Keratinocyte (primary cell): ENCODE results near the gene RRP8. TPM values are rescaled to one million over a fixed set of nuclear protein-coding genes. Genes with fewer than 3 reads are reported as not detected.

Experiments
- DNase-seq: peaks from one replicate; pipeline ENCODE4 v3.0.0-alpha.2; 2011; ENCODE audit warnings: low read depth, missing footprints, low spot score
- FAIRE-seq: peaks from 2 replicates; lab custom pipeline; 2011; peaks lifted over from hg19 to GRCh38; lab: Jason Lieb, UNC
- H2AFZ ChIP-seq: 2 replicates; pipeline ENCODE4 v1.6.0; 2012; ENCODE audit warnings: low read length, control low read depth, inconsistent platforms; ENCODE audit not compliant: control insufficient read depth
- H3K27ac ChIP-seq: 2 replicates; pipeline ENCODE4 v1.5.1; 2011; ENCODE audit warnings: low read length; ENCODE audit not compliant: control insufficient read depth, insufficient read depth
- H3K27me3 ChIP-seq: 3 replicates; pipeline ENCODE4 v1.6.0; 2011; ENCODE audit warnings: low read length; ENCODE audit not compliant: control insufficient read depth, insufficient read depth; ENCODE audit errors: extremely low read depth
- H3K36me3 ChIP-seq, 2 experiments: 2 replicates in 1 of 2; 3 replicates in 1 of 2; pipeline ENCODE4 v1.5.1; 2011; ENCODE audit warnings: low read length in 2 of 2, mild to moderate bottlenecking in 1 of 2; ENCODE audit not compliant: control insufficient read depth in 2 of 2, insufficient read depth in 2 of 2; ENCODE audit errors: extremely low read depth in 1 of 2
- H3K4me1 ChIP-seq: 3 replicates; pipeline ENCODE4 v1.5.1; 2011; ENCODE audit warnings: low read length; ENCODE audit not compliant: control insufficient read depth, insufficient read depth; ENCODE audit errors: extremely low read depth
- H3K4me2 ChIP-seq: 3 replicates; pipeline ENCODE4 v1.6.0; 2011; ENCODE audit warnings: low read depth, low read length; ENCODE audit not compliant: control insufficient read depth, insufficient read depth; ENCODE audit errors: extremely low read depth
- H3K4me3 ChIP-seq, 3 experiments: fragments of 200-600 bp in 1 of 3; sonication (generic) in 1 of 3; 2 replicates in 2 of 3; 3 replicates in 1 of 3; pipeline ENCODE4 v1.5.1; 2011 to 2016; ENCODE audit warnings: low read length in 3 of 3, mild to moderate bottlenecking in 3 of 3, control low read depth in 2 of 3, inconsistent platforms in 1 of 3, low read depth in 1 of 3, mixed read lengths in 1 of 3, mixed run types in 1 of 3, moderate library complexity in 1 of 3; ENCODE audit not compliant: control insufficient read depth in 2 of 3, insufficient read depth in 2 of 3; ENCODE audit errors: extremely low read depth in 1 of 3
- H3K79me2 ChIP-seq: 2 replicates; pipeline ENCODE4 v1.6.0; 2012; ENCODE audit warnings: low read length; ENCODE audit not compliant: control insufficient read depth, insufficient read depth
- H3K9ac ChIP-seq: 3 replicates; pipeline ENCODE4 v1.6.0; 2011; ENCODE audit warnings: low read length; ENCODE audit not compliant: control insufficient read depth, insufficient read depth; ENCODE audit errors: extremely low read depth
- H3K9me1 ChIP-seq: 3 replicates; pipeline ENCODE4 v1.6.0; 2011; ENCODE audit warnings: low read length; ENCODE audit not compliant: control insufficient read depth, insufficient read depth; ENCODE audit errors: extremely low read depth
- H3K9me3 ChIP-seq: 2 replicates; pipeline ENCODE4 v1.5.1; 2012; ENCODE audit warnings: low read depth, low read length; ENCODE audit not compliant: control insufficient read depth
- H4K20me1 ChIP-seq: 3 replicates; pipeline ENCODE4 v1.6.0; 2011; ENCODE audit warnings: low read length; ENCODE audit not compliant: control insufficient read depth, insufficient read depth; ENCODE audit errors: extremely low read depth
- CTCF ChIP-seq, 3 experiments: IDR thresholded peaks in 1 of 3; conservative IDR thresholded peaks in 1 of 3; optimal IDR thresholded peaks in 1 of 3; 2 replicates in 2 of 3; 3 replicates in 1 of 3; pipeline versions ENCODE3 to v1.5.1; 2011; ENCODE audit warnings: low read length in 3 of 3, mild to moderate bottlenecking in 3 of 3, moderate library complexity in 2 of 3, control low read depth in 1 of 3, inconsistent platforms in 1 of 3; ENCODE audit not compliant: insufficient read depth in 2 of 3; ENCODE audit errors: extremely low read depth in 1 of 3
- EZH2 ChIP-seq: IDR thresholded peaks from one replicate; pipeline ENCODE4 v1.6.1; 2012; ENCODE audit warnings: inconsistent platforms, mild to moderate bottlenecking, low read length, moderate library complexity
- dilution Hi-C: fragments of 300-500 bp; cut with MboI; formaldehyde crosslinking; loops from one replicate; pipeline ENCODE4 v1.7.0; 2020; ENCODE audit warnings: low sequenced_read_pairs; ENCODE audit not compliant: extremely low pct_ligation_motif_present
- polyA plus RNA-seq, 5 experiments: library from polyadenylated mRNA; depleted of rRNA in 3 of 5; stranded (reverse) in 3 of 5; stranded (forward) in 1 of 5; unstranded in 1 of 5; fragments of >200 nt; gene quantifications; 1 replicate in 1 of 5; 2 replicates in 3 of 5; 3 replicates in 1 of 5; pipeline versions ENCODE4 v1.2.1 to v1.2.3, GENCODE V29; 2011 to 2012; ENCODE audit warnings: missing spikeins in 2 of 5, low read depth in 1 of 5, low replicate concordance in 1 of 5

Gene RRP8
- polyA plus RNA-seq, 1 donor (not counting 4 experiments of a cell fraction or from before 2014, with no cell fraction given) = 15.0 TPM

- H3K36me3 ChIP-seq = peaks cover 2 to 8% of the 10 kb centered on the region in 2 experiments
- H3K9ac ChIP-seq = no peak overlapping the region
- H3K4me2 ChIP-seq = no peak overlapping the region
- H4K20me1 ChIP-seq = no peaks in the 10 kb centered on the region
- no peaks in the 10 kb centered on the region for H3K9me1 ChIP-seq
- H3K27ac ChIP-seq = no peak overlapping the region
- dilution Hi-C loops = no loop called here
- FAIRE-seq = no peak
- TF ChIP-seq EZH2 = no peak
- TF ChIP-seq CTCF (optimal IDR thresholded peaks at IDR 0.05 in 1 of 3, IDR thresholded peaks at IDR 0.05 in 1 of 3, conservative IDR thresholded peaks at IDR 0.05 in 1 of 3; ENCODE audit: extremely low read depth in 1 of 3, insufficient read depth in 2 of 3, low read length in 3 of 3) = no peak
- H3K9me3 ChIP-seq = no peaks in the 10 kb centered on the region
- no peaks in the 10 kb centered on the region for H3K79me2 ChIP-seq
- no peak overlapping the region for H3K4me3 ChIP-seq
- no peaks in the 10 kb centered on the region for H3K27me3 ChIP-seq
- no peak overlapping the region for H2AFZ ChIP-seq
- no peak for DNase-seq
- H3K4me1 ChIP-seq = no peaks in the 10 kb centered on the region
Observed at GRCh38 chr11:6547177-6547576, 56.2 kb downstream of the RRP8 start.

- dilution Hi-C loops = no loop called here
- Histone ChIP-seq H3K27ac (no peak overlapping the region), H3K4me3 (no peak overlapping the region), H3K4me1 (no peaks in the 10 kb centered on the region), H3K27me3 (no peaks in the 10 kb centered on the region), H3K9me1 (no peaks in the 10 kb centered on the region), H3K79me2 (no peaks in the 10 kb centered on the region), H3K4me2 (no peak overlapping the region), H3K36me3 (peaks cover 2 to 8% of the 10 kb centered on the region in 2 experiments), H4K20me1 (no peaks in the 10 kb centered on the region), H3K9ac (no peak overlapping the region), H2AFZ (no peak overlapping the region), H3K9me3 (no peaks in the 10 kb centered on the region)
- DNase-seq = no peak
- TF ChIP-seq EZH2 (no peak), CTCF (optimal IDR thresholded peaks at IDR 0.05 in 1 of 3, IDR thresholded peaks at IDR 0.05 in 1 of 3, conservative IDR thresholded peaks at IDR 0.05 in 1 of 3; ENCODE audit: extremely low read depth in 1 of 3, insufficient read depth in 2 of 3, low read length in 3 of 3) (no peak)
- FAIRE-seq = no peak
Observed at GRCh38 chr11:6546735-6547134, 56.7 kb downstream of the RRP8 start.
